OCI-LY7 (cell line): ENCODE data around the gene SRRM4.

Source experiments
- CTCF ChIP-seq: fragments of 200-600 bp; sonication (generic); conservative IDR thresholded peaks from 2 replicates; pipeline ENCODE4 v1.5.1; 2014; ENCODE audit warnings: mild to moderate bottlenecking, antibody characterized with exemption, low read length, moderate library complexity, mixed read lengths
- EZH2phosphoT487 ChIP-seq: fragments of 200-600 bp; sonication (generic); IDR thresholded peaks from 2 replicates; pipeline ENCODE4 v1.6.1; 2018; ENCODE audit warnings: low read depth, borderline replicate concordance, mild to moderate bottlenecking, mixed run types, antibody characterized with exemption, low read length, moderate library complexity, mixed read lengths

GRCh38 chr12:119016715-119017114 lies 35.4 kb downstream of the SRRM4 start:
- TF ChIP-seq CTCF (no peak), EZH2phosphoT487 (no peak)
